Activated naive CD8-positive, alpha-beta T cell treated with anti-CD3 and anti-CD28 coated beads for 36 hours (primary cell): ENCODE results near the gene MYL4. TPM values are rescaled to one million over a fixed set of nuclear protein-coding genes. Genes with fewer than 3 reads are reported as not detected.
A peak's percentile ranks its signal among the peaks of the same experiment; 100 is the strongest.
"Not testable (repeated sequence)": the region's sequence is repeated elsewhere in the genome, so short reads cannot be mapped to it uniquely, and the experiment has no call there.

Experiments
- DNase-seq: peaks from one replicate; pipeline ENCODE4 v3.0.0; 2021
- H3K27ac Mint-ChIP-seq: one replicate; pipeline ENCODE4 v1.8.0; 2022; ENCODE audit warnings: mild to moderate bottlenecking, moderate library complexity, mixed read lengths
- H3K27me3 Mint-ChIP-seq: one replicate; pipeline ENCODE4 v1.8.0; 2022; ENCODE audit warnings: mild to moderate bottlenecking, mixed read lengths
- H3K36me3 Mint-ChIP-seq: one replicate; pipeline ENCODE4 v1.8.0; 2021; ENCODE audit warnings: mild to moderate bottlenecking, mixed read lengths
- H3K4me1 Mint-ChIP-seq: one replicate; pipeline ENCODE4 v1.8.0; 2021; ENCODE audit warnings: mixed read lengths
- H3K4me3 Mint-ChIP-seq: one replicate; pipeline ENCODE4 v1.8.0; 2022; ENCODE audit warnings: mild to moderate bottlenecking, moderate library complexity, mixed read lengths
- H3K9me3 Mint-ChIP-seq: one replicate; pipeline ENCODE4 v1.8.0; 2022; ENCODE audit warnings: mixed read lengths
- total RNA-seq, 2 experiments: library from RNA; stranded (reverse); gene quantifications; one replicate each; pipeline ENCODE4 v1.2.3, GENCODE V29; 2021

MYL4 gene
- total RNA-seq, 2 experiments from 2014 or later: not detected

DNA sequence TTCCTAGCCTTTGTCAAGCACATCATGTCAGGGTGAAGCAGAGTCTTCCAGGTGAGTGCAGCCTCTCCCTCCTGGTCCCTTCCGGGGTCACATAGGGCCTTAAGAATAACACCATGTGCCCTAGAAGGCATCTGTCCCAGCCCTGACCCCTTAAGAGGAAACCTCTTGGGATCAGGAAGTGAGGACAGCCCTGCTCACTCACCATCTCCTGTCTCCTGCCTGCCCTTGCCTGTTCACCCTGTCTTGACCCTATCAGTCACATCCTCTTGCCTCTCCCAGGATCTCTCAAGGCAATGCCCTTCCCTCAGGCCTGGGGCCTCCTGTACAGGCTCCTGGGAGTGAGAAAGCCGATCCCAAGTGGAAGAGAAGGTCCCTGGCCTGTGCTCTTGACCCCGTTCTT lies 13.9 kb downstream of the MYL4 start:
- H3K36me3 Mint-ChIP-seq: peaks cover 2% of the 10 kb centered on the region
- H3K27ac Mint-ChIP-seq: no peak overlapping the region
- no peak overlapping the region for H3K4me3 Mint-ChIP-seq

DNA sequence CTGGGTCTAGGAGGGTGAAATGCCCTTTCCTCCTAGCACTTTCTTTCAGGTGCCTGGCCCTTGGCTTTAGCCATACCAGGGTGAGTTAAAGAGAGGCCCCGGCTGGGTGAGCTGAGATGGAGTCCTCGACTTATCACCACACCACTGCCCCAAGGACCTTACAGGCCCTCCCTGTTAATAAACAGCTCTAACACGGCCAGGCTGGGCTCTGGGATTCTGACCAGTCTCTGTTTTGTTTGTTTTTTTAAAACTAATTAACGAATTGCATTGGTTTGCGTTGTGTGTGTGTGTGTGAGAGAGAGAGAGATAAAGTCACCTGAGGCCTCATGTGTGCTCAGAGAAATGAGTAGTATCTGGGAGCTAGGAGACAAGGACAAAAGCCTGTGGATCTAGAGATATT lies 14.3 kb downstream of the MYL4 start:
- Mint-ChIP-seq H3K4me1 (peaks cover 28% of the 10 kb centered on the region), H3K27ac (no peak overlapping the region)

More for the DNA sequence above, 13.9 kb downstream of the MYL4 start:
- no peak for DNase-seq
- Mint-ChIP-seq H3K4me1 (peaks cover 32% of the 10 kb centered on the region), H3K27me3 (no peaks in the 10 kb centered on the region), H3K9me3 (peaks cover 8% of the 10 kb centered on the region)

DNA sequence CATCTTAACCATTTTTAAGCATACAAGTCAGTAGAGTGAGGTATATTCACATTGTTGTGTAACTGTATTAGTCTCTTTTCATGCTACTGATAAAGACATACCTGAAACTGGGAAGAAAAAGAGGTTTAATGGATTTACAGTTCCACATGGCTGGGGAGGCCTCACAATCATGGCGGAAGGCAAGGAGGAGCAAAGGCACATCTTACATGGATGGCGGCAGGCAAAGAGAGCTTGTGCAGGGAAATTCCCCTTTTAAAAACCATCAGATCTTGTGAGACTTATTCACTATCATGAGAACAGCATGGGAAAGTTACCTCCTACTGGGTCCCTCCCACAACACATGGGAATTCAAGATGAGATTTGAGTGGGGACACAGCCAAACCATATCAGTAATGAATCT lies 14.9 kb downstream of the MYL4 start:
- H3K9me3 Mint-ChIP-seq, H3K4me3 Mint-ChIP-seq, H3K36me3 Mint-ChIP-seq, DNase-seq, H3K27me3 Mint-ChIP-seq, H3K27ac Mint-ChIP-seq: not testable (repeated sequence)
- H3K4me1 Mint-ChIP-seq: peaks cover 22% of the 10 kb centered on the region

More for the DNA sequence above, 14.3 kb downstream of the MYL4 start:
- peaks cover 8% of the 10 kb centered on the region for H3K9me3 Mint-ChIP-seq
- peaks cover 2% of the 10 kb centered on the region for H3K36me3 Mint-ChIP-seq
- no peak overlapping the region for H3K4me3 Mint-ChIP-seq
- DNase-seq: no peak
- H3K27me3 Mint-ChIP-seq: no peaks in the 10 kb centered on the region

DNA sequence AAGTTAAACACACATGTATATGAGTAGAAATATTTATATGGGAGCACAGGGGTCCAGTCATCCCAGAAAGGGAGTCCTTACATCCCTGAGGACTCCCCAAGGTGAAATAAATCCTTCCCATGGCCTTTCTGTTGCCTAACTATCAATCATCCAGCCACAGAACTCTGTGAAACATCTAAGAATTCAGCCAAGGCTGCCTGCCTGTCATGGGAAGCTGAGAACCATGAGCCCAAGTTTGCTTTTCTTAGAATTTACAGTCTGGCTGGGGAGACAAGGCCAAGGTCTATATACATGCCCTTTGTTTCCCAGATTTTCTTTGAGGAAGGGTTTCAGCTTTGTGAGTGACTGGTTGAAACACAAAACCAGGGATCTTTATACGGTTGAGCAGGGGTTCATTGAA lies 15.8 kb downstream of the MYL4 start:
- Mint-ChIP-seq H3K27me3 (peaks cover 2% of the 10 kb centered on the region), H3K4me1 (peaks cover 20% of the 10 kb centered on the region), H3K9me3 (peaks cover 8% of the 10 kb centered on the region), H3K27ac (no peak overlapping the region), H3K4me3 (no peak overlapping the region), H3K36me3 (peaks cover 2% of the 10 kb centered on the region)
- no peak for DNase-seq

DNA sequence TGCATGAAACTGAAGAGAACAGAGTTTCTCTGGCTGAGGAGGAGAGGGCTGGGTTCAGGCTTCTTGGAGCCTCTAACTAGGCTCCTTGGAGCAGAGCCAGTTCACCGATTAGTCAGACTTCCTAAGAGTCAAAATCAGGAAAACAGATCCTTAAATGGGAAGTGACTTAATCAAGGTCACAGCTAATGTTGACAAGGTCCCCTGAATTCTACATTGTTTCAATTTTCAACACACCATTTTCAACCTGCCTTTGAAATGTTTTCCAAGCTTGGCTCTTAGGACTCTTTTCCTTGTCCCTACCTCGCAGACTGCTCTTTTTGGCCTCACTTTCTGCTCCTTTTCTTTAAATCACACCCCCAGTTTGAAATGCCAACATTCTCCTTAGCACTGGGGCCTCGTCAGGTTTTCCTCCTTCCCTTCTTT lies 16.3 kb downstream of the MYL4 start:
- no peak overlapping the region for H3K27ac Mint-ChIP-seq
- DNase-seq: no peak
- H3K9me3 Mint-ChIP-seq: peaks cover 8% of the 10 kb centered on the region
- no peak overlapping the region for H3K4me3 Mint-ChIP-seq
- H3K27me3 Mint-ChIP-seq: peaks cover 7% of the 10 kb centered on the region
- peaks cover 2% of the 10 kb centered on the region for H3K36me3 Mint-ChIP-seq
- peaks cover 20% of the 10 kb centered on the region for H3K4me1 Mint-ChIP-seq

DNA sequence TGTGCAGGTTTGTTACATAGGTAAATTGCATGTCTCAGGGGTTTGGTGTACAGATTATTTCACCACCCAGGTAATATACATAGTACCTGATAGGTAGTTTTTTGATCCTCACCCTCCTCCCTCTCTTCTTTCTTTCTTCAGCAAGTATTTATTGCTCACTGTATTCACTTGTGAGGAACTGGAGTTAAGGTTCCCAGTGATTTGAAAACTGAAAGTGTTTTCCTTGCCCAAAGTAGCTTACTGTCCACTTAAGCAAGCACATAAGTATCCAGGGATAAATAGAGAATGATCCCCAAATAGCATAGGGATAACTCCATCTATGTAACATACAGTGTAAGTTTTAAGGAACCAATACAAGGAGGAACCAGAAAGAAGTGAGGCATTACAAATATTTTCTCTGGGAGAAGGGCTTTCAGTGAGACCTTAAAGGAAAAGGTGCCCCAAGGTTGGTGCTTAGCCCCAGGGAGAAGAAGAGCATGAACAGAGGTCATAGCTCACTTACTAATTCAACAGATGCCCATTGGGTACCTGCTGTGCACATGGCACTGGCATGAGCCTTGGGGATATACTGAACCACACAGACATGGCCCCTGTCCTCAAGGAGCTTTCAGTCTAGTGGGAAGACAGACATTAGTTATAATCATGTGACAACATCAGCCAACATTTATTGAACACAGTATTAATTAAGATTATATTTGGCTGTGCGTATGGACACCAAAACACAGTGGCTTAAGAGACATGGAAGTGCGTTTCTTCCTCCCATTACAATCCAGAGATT lies 17.0 kb downstream of the MYL4 start:
- Mint-ChIP-seq H3K27me3 (peaks cover 13% of the 10 kb centered on the region), H3K27ac (no peak overlapping the region), H3K4me1 (peaks cover 14% of the 10 kb centered on the region), H3K36me3 (peaks cover 2% of the 10 kb centered on the region), H3K9me3 (peaks cover 8% of the 10 kb centered on the region), H3K4me3 (no peak overlapping the region)
- no peak for DNase-seq

DNA sequence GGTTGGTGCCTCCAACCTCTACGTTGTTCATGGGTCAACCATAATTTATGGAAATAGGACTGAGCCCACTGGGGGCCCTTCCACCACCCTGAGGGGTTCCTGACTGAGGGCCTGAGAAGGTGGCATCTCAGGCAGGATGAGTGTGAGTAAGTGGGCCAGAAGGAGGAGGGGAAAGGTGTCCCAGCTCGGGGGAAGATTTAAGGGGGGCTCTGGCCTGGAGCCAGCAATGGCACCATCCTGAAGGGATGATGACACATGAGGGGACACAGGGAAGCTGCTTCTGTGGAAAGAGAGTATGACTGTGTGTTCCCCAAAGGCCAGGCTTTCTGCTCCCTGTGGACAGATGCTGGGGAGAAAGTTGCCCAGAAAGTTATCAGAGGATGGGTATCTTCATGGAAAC lies 18.7 kb downstream of the MYL4 start:
- Mint-ChIP-seq H3K9me3 (peaks cover 8% of the 10 kb centered on the region), H3K36me3 (peaks cover 2% of the 10 kb centered on the region), H3K4me3 (no peak overlapping the region), H3K27ac (no peak overlapping the region), H3K27me3 (peaks cover 18% of the 10 kb centered on the region), H3K4me1 (peaks cover 11% of the 10 kb centered on the region)
- DNase-seq: no peak

DNA sequence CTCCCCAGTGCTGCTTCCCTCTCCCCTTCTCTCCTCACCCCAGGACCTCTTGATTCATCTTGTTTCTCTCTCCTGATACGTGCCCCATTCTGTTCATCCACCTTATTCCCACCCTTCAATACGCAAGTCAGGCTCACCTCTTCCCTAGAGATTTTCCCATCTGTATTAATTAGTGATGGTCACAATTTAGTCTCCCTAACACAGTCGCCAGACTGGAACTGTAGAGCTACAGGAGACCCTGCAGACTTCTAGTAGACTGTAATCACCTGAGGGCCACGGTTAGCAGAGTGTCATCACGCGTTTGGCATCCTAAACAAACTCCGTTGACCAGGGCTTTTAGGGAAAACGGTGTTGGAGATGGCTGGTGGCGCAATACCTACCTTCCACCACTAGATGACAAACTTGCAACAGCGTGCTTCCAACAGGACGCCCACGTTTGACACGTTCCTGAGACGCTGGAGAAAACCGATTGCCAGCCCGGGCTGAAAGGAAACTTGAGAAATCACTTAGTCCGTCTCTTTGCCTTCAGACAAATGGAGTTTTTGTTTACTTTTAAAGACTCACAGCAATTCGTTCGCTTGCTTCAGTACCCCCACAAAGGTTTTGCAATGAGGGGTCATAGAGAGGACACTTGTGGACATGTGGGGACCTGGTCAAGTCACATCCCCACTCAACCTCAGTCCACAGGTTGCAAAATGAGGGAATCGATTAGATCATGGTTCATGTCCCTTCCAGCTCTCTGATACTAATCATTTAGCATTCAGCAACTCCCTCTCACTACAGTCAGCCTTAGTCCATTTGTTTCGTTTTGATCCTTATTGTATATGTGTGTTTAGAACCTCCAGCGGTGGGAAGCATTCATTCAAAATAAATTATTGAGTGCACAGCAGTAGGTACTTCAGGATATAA lies 20.6 kb downstream of the MYL4 start:
- Mint-ChIP-seq H3K9me3 (no peaks in the 10 kb centered on the region), H3K4me3 (peak overlapping the region; percentile 59), H3K27ac (no peak overlapping the region), H3K36me3 (no peaks in the 10 kb centered on the region), H3K27me3 (peaks cover 18% of the 10 kb centered on the region), H3K4me1 (peaks cover 11% of the 10 kb centered on the region)
- DNase-seq: peak; percentile 69

DNA sequence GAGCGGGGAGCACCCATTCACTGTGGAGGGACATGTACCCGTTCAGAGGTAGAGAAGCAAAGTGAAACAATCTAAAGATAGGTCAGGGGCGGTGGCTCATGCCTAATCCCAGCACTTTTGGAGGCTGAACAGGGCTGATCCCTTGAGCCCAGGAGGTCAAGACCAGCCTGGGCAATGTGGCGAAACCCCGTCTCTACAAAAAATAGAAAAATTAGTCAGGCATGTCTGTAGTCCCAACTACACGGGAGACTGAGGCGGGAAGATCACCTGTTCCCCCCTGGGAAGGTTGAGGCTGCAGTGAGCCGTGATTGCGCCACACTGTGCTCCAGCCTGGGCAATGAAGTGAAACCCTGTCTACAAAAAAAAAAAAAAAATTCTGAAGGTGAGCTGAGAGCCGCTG lies 21.7 kb downstream of the MYL4 start:
- H3K27ac Mint-ChIP-seq: no peak overlapping the region
- H3K4me3 Mint-ChIP-seq: no peak overlapping the region

DNA sequence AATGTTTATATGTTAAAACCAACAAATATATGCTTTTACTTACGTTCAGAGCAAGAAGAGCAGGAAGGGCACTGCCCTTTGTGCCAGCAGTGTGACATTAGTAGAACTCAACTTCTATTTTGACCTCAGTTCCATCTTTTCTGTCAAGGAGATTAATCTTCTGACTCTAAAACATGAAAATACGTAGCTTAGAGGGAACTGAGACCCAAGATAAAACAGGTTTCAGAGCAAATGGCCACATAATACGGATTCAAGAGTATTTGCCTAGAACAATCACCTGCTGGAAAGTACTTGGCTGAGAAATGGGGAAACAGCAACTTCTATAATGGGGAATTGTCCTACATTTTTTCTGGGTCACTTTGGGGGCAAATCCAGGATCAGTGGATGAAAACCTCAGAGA lies 22.2 kb downstream of the MYL4 start:
- H3K36me3 Mint-ChIP-seq: no peaks in the 10 kb centered on the region
- H3K27ac Mint-ChIP-seq: no peak overlapping the region
- no peak for DNase-seq
- no peaks in the 10 kb centered on the region for H3K9me3 Mint-ChIP-seq
- peaks cover 11% of the 10 kb centered on the region for H3K4me1 Mint-ChIP-seq
- H3K27me3 Mint-ChIP-seq: peaks cover 18% of the 10 kb centered on the region
- H3K4me3 Mint-ChIP-seq: no peak overlapping the region

More for the DNA sequence above, 21.7 kb downstream of the MYL4 start:
- no peak for DNase-seq
- Mint-ChIP-seq H3K27me3 (peaks cover 18% of the 10 kb centered on the region), H3K9me3 (no peaks in the 10 kb centered on the region), H3K36me3 (no peaks in the 10 kb centered on the region), H3K4me1 (peaks cover 11% of the 10 kb centered on the region)

DNA sequence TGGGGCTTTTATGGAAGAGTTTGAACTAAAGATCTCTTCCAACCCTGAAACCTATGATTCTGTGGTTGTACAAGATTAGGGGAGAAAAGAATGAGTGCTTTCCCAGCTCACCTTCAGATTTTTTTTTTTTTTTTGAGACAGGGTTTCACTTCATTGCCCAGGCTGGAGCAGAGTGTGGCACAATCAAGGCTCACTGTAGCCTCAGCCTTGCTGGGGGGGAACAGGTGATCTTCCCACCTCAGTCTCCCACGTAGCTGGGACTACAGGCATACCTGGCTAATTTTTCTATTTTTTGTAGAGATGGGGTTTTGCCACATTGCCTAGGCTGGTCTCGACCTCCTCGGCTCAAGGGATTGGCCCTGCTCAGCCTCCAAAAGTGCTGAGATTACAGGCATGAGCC lies 22.7 kb downstream of the MYL4 start:
- no peak for DNase-seq
- Mint-ChIP-seq H3K27me3 (peaks cover 18% of the 10 kb centered on the region), H3K4me1 (peaks cover 11% of the 10 kb centered on the region), H3K27ac (no peak overlapping the region), H3K9me3 (no peaks in the 10 kb centered on the region), H3K4me3 (no peak overlapping the region), H3K36me3 (no peaks in the 10 kb centered on the region)

DNA sequence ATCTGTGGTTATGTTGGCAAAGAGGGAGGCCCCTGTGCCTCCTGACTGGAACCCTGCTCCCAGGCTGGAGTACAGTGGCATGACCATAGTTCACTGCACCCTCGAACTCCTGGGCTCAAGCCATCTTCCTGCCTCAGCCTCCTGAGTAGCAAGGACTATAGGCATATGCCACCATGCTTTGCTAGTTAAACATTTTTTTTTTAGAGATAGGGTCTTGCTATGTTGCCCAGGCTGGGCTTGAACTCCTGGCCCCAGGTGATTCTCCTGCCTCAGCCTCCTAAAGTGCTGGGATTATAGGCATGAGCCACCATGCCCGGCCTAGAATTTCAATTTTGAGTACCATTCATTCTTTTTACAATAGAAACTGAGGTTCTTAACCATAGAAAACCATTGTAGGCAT lies 23.3 kb downstream of the MYL4 start:
- peak overlapping the region; percentile 3 for H3K27ac Mint-ChIP-seq

DNA sequence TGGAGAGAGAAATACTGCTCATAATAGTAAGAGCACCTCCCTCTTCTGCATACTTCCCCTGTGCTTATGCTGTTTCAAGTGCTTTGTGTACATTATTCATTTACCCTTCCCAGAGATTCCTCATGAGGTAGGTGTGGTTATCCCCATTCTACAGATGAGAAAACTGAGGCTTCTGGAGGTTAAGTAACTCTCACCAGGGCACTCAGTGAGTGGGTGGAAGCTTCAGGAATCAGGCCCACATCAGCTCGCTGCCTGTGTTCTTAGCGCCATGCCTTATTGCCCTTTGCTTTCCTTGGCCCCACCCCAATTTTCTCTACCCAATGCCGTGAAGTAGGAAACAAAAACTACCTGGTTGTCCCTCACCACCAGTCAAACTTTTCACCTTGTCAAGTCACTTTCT lies 26.4 kb downstream of the MYL4 start:
- no peak overlapping the region for H3K27ac Mint-ChIP-seq
- H3K4me1 Mint-ChIP-seq: no peaks in the 10 kb centered on the region
- no peaks in the 10 kb centered on the region for H3K9me3 Mint-ChIP-seq
- H3K36me3 Mint-ChIP-seq: no peaks in the 10 kb centered on the region
- no peak for DNase-seq
- H3K4me3 Mint-ChIP-seq: no peak overlapping the region
- peaks cover 10% of the 10 kb centered on the region for H3K27me3 Mint-ChIP-seq

More for the DNA sequence above, 23.3 kb downstream of the MYL4 start:
- Mint-ChIP-seq H3K36me3 (no peaks in the 10 kb centered on the region), H3K9me3 (no peaks in the 10 kb centered on the region), H3K27me3 (peaks cover 18% of the 10 kb centered on the region), H3K4me1 (peaks cover 11% of the 10 kb centered on the region), H3K4me3 (no peak overlapping the region)
- no peak for DNase-seq

DNA sequence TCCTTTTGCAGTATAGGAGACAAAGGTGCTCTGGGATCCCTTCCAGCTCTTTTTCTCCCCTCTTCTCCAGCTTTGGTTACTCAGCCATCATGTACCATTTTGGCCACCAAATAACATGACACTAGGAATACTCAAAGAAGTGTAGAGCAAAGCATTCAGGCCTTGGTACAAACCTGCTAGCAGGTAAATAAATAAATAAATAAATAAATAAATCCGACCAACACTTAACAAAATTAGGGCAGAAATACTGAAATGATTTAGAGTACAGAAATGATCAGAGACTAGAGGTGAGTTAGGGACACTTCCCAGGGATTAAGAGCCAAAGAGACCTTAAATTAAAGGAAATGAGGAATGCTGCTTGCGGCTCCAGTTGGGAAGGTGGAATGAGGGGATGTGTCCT lies 26.8 kb downstream of the MYL4 start:
- no peaks in the 10 kb centered on the region for H3K36me3 Mint-ChIP-seq
- H3K9me3 Mint-ChIP-seq: no peaks in the 10 kb centered on the region
- H3K27me3 Mint-ChIP-seq: peaks cover 6% of the 10 kb centered on the region
- H3K27ac Mint-ChIP-seq: no peak overlapping the region
- no peaks in the 10 kb centered on the region for H3K4me1 Mint-ChIP-seq
- no peak for DNase-seq
- no peak overlapping the region for H3K4me3 Mint-ChIP-seq

DNA sequence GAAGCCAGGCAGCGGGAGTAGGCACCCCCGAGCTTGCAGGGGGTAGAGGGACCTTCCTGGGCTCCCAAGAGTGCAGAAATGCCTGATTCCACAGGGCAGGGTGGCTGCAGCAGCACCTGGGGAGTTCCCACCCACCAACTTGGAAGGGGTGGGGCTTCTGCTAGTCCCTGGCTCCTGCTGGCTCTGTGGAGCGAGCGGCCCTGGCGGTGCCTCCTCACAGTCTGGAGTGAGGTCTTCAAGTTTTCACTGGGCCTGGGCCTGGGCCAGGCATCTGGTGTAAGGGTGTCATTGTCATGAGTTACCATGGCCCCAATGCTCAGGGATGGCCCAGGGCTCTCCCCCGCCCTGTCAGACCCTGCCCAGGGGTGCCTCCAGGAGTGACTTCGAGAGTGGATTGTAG lies 28.7 kb downstream of the MYL4 start:
- Mint-ChIP-seq H3K36me3 (no peaks in the 10 kb centered on the region), H3K4me1 (no peaks in the 10 kb centered on the region), H3K27me3 (no peaks in the 10 kb centered on the region), H3K27ac (no peak overlapping the region), H3K9me3 (no peaks in the 10 kb centered on the region), H3K4me3 (no peak overlapping the region)
- DNase-seq: no peak
